MM.1S (cell line): ENCODE data around the gene ENTPD5.
A peak's percentile ranks its signal among the peaks of the same experiment; 100 is the strongest.

Experiments used
- DNase-seq: peaks from one replicate; pipeline ENCODE4 v3.0.0-alpha.2; 2015
- H2AFZ ChIP-seq: fragments of 300-600 bp; sonication (generic); 2 replicates; pipeline ENCODE4 v1.6.0; 2016; ENCODE audit warnings: antibody characterized with exemption, low read length
- H3F3A ChIP-seq: fragments of 300-600 bp; sonication (generic); 2 replicates; pipeline ENCODE4 v1.6.1; 2016; ENCODE audit warnings: mild to moderate bottlenecking, antibody characterized with exemption, low read length, moderate library complexity, mixed read lengths; ENCODE audit not compliant: insufficient read depth
- H3K27ac ChIP-seq: fragments of 300-600 bp; sonication (generic); 2 replicates; pipeline ENCODE4 v1.5.1; 2016; ENCODE audit warnings: mild to moderate bottlenecking, low read length
- H3K27me3 ChIP-seq: fragments of 300-600 bp; sonication (generic); replicated peaks from 2 replicates; pipeline ENCODE4 v1.6.0; 2016; ENCODE audit warnings: low read length; ENCODE audit not compliant: insufficient read depth
- H3K36me3 ChIP-seq: fragments of 300-600 bp; sonication (generic); replicated peaks from 2 replicates; pipeline ENCODE4 v1.6.1; 2016; ENCODE audit warnings: mild to moderate bottlenecking, low read length, mixed read lengths; ENCODE audit not compliant: insufficient read depth
- H3K4me1 ChIP-seq: fragments of 300-600 bp; sonication (generic); 2 replicates; pipeline ENCODE4 v1.6.1; 2016; ENCODE audit warnings: low read length, mixed read lengths
- H3K4me2 ChIP-seq: fragments of 300-600 bp; sonication (generic); 2 replicates; pipeline ENCODE4 v1.6.0; 2016; ENCODE audit warnings: low read depth, low read length
- H3K4me3 ChIP-seq: fragments of 300-600 bp; sonication (generic); 2 replicates; pipeline ENCODE4 v1.5.1; 2016; ENCODE audit warnings: low read length, mixed read lengths
- H3K79me2 ChIP-seq: fragments of 300-600 bp; sonication (generic); 2 replicates; pipeline ENCODE4 v1.6.1; 2016; ENCODE audit warnings: mixed run types, low read length, mixed read lengths
- H3K9ac ChIP-seq: fragments of 300-600 bp; sonication (generic); 2 replicates; pipeline ENCODE4 v1.6.1; 2016; ENCODE audit warnings: low read length, mixed read lengths
- H3K9me2 ChIP-seq: fragments of 300-600 bp; sonication (generic); replicated peaks from 2 replicates; pipeline ENCODE4 v1.6.1; 2016; ENCODE audit warnings: mild to moderate bottlenecking, low read length, mixed read lengths; ENCODE audit not compliant: insufficient read depth
- H3K9me3 ChIP-seq: fragments of 300-600 bp; sonication (generic); replicated peaks from 2 replicates; pipeline ENCODE4 v1.6.1; 2016; ENCODE audit warnings: mild to moderate bottlenecking, low read length, mixed read lengths; ENCODE audit not compliant: insufficient read depth
- H4K20me1 ChIP-seq: fragments of 300-600 bp; sonication (generic); 2 replicates; pipeline ENCODE4 v1.6.1; 2016; ENCODE audit warnings: mild to moderate bottlenecking, low read length, moderate library complexity, mixed read lengths; ENCODE audit not compliant: insufficient read depth
- CTCF ChIP-seq: fragments of 300-600 bp; sonication (generic); IDR thresholded peaks from 2 replicates; pipeline ENCODE4 v1.5.1; 2016; ENCODE audit warnings: antibody characterized with exemption, low read length, mixed read lengths
- EZH2 ChIP-seq: fragments of 300-600 bp; sonication (generic); optimal IDR thresholded peaks from 2 replicates; pipeline ENCODE3; 2017; ENCODE audit warnings: low read depth, mild to moderate bottlenecking, antibody characterized with exemption, low read length, mixed read lengths
- EZH2phosphoT487 ChIP-seq: fragments of 300-600 bp; sonication (generic); IDR thresholded peaks from 2 replicates; pipeline ENCODE4 v1.6.1; 2018; ENCODE audit warnings: antibody characterized with exemption, low read length

The ENTPD5 gene

GRCh38 chr14:74038020-74038859 is 19.2 kb upstream of the ENTPD5 start:
- Histone ChIP-seq H3K27me3 (no peaks in the 10 kb centered on the region), H3K4me2 (no peak overlapping the region), H3K9me3 (no peaks in the 10 kb centered on the region), H3K36me3 (no peaks in the 10 kb centered on the region), H3K4me3 (no peak overlapping the region), H3K4me1 (no peaks in the 10 kb centered on the region), H3F3A (no peaks in the 10 kb centered on the region), H3K27ac (no peak overlapping the region), H3K9me2 (no peaks in the 10 kb centered on the region), H3K9ac (no peak overlapping the region), H2AFZ (no peak overlapping the region), H3K79me2 (no peaks in the 10 kb centered on the region), H4K20me1 (no peaks in the 10 kb centered on the region)
- peak; percentile 28 for DNase-seq
- TF ChIP-seq EZH2 = no peak
- TF ChIP-seq CTCF = peak; percentile 48

- H3K79me2 ChIP-seq = no peaks in the 10 kb centered on the region
- no peak overlapping the region for H3K27ac ChIP-seq
- no peak for DNase-seq
- no peaks in the 10 kb centered on the region for H3K27me3 ChIP-seq
- H2AFZ ChIP-seq = no peak overlapping the region
- no peaks in the 10 kb centered on the region for H3K9me3 ChIP-seq
- H3K4me1 ChIP-seq = no peaks in the 10 kb centered on the region
- H3K36me3 ChIP-seq = no peaks in the 10 kb centered on the region
- no peaks in the 10 kb centered on the region for H3K9me2 ChIP-seq
- H3F3A ChIP-seq = no peaks in the 10 kb centered on the region
- H3K9ac ChIP-seq = no peak overlapping the region
- no peaks in the 10 kb centered on the region for H4K20me1 ChIP-seq
- TF ChIP-seq CTCF = no peak
- no peak for TF ChIP-seq EZH2phosphoT487
- no peak for TF ChIP-seq EZH2
- H3K4me2 ChIP-seq = no peak overlapping the region
- H3K4me3 ChIP-seq = no peak overlapping the region
Observed at GRCh38 chr14:74035556-74035955, 16.5 kb upstream of the ENTPD5 start.

GRCh38 chr14:74034572-74034971 is 15.5 kb upstream of the ENTPD5 start:
- Histone ChIP-seq H3K36me3 (no peaks in the 10 kb centered on the region), H3F3A (no peaks in the 10 kb centered on the region), H3K27me3 (no peaks in the 10 kb centered on the region), H3K9me3 (no peaks in the 10 kb centered on the region), H3K9me2 (no peaks in the 10 kb centered on the region), H3K79me2 (no peaks in the 10 kb centered on the region), H3K27ac (no peak overlapping the region), H3K4me1 (no peaks in the 10 kb centered on the region), H3K9ac (no peak overlapping the region), H3K4me2 (no peak overlapping the region), H2AFZ (no peak overlapping the region), H4K20me1 (no peaks in the 10 kb centered on the region), H3K4me3 (no peak overlapping the region)
- TF ChIP-seq EZH2phosphoT487 (no peak), EZH2 (no peak), CTCF (no peak)
- no peak for DNase-seq
